HCT116 (cell line): ENCODE measurements around the gene TMEM178A. TPM values are rescaled to one million over a fixed set of nuclear protein-coding genes. Genes with fewer than 3 reads are reported as not detected.

Experiments used
- ATAC-seq: fragments of 200-7000 bp; cut with Tn5 transposase; 2 replicates; pipeline ENCODE4 v1.9.1; 2020; ENCODE audit warnings: mild to moderate bottlenecking, moderate library complexity
- BruUV-seq: library from RNA; stranded (reverse); fragments of 400-500 nt; replicated peaks from 2 replicates; lab custom pipeline; 2021; lab: Mats Ljungman, UMichigan
- CTCF ChIA-PET: fragments of 300-600 bp; sonication (Branson Sonifier 250); formaldehyde crosslinking; loops from one replicate; lab custom pipeline; 2021; ENCODE audit warnings: antibody characterized with exemption; lab: Charles Lee
- POLR2A ChIA-PET: fragments of 300-600, 350-600 bp; sonication (Branson Sonifier 250); formaldehyde crosslinking; loops from one replicate; lab custom pipeline; 2021; ENCODE audit warnings: antibody characterized with exemption; lab: Charles Lee
- RAD21 ChIA-PET, 2 experiments: fragments of 300-600 bp; sonication (Branson Sonifier 250); formaldehyde crosslinking; loops; one replicate each; lab custom pipeline; 2023; ENCODE audit warnings: low total read pairs in 2 of 2; ENCODE audit not compliant: uncharacterized antibody in 2 of 2, unreplicated experiment in 2 of 2, low non-redundant PET in 1 of 2; lab: Charles Lee
- DNase-seq: peaks from one replicate; pipeline ENCODE4 v3.0.0-alpha.2; 2010; ENCODE audit warnings: low read depth, low spot score
- H2AFZ ChIP-seq: fragments of 200-600 bp; shearing (Covaris generic), sonication (generic); 2 replicates; pipeline ENCODE4 v1.6.1; 2017; ENCODE audit warnings: low read depth, mixed run types, mixed read lengths, antibody characterized with exemption, low read length; ENCODE audit not compliant: poor library complexity, severe bottlenecking
- H3K27ac ChIP-seq: 2 replicates; pipeline ENCODE4 v1.5.1; 2012; ENCODE audit warnings: low read depth, low read length
- H3K27me3 ChIP-seq: fragments of 200-600 bp; sonication (generic); 2 replicates; pipeline ENCODE4 v1.6.1; 2016; ENCODE audit warnings: mixed run types, low read length, mixed read lengths; ENCODE audit not compliant: insufficient read depth
- H3K36me3 ChIP-seq, 2 experiments: fragments of 200-500 bp in 1 of 2; fragments of 200-600 bp in 1 of 2; sonication (Bioruptor generic) in 1 of 2; sonication (generic) in 1 of 2; 2 replicates each; pipeline versions ENCODE4 v1.5.1 to v1.6.1; 2014 to 2016; ENCODE audit warnings: low read length in 2 of 2, inconsistent platforms in 1 of 2, mixed read lengths in 1 of 2, mixed run types in 1 of 2; ENCODE audit not compliant: insufficient read depth in 2 of 2, control insufficient read depth in 1 of 2
- H3K4me1 ChIP-seq, 2 experiments: fragments of 200-600 bp in 1 of 2; sonication (generic) in 1 of 2; 2 replicates each; pipeline versions ENCODE4 v1.5.1 to v1.6.1; 2012 to 2017; ENCODE audit warnings: low read length in 2 of 2, inconsistent platforms in 1 of 2, mild to moderate bottlenecking in 1 of 2, mixed read lengths in 1 of 2, mixed run types in 1 of 2, moderate library complexity in 1 of 2; ENCODE audit not compliant: insufficient read depth in 2 of 2, control insufficient read depth in 1 of 2
- H3K4me2 ChIP-seq: fragments of 200-600 bp; sonication (generic); 2 replicates; pipeline ENCODE4 v1.6.1; 2017; ENCODE audit warnings: mixed run types, low read length, mixed read lengths
- H3K4me3 ChIP-seq, 2 experiments: fragments of 200-600 bp in 1 of 2; sonication (generic) in 1 of 2; replicated peaks in 1 of 2; 2 replicates each; pipeline ENCODE4 v1.5.1; 2011 to 2016; ENCODE audit warnings: low read length in 2 of 2, control low read depth in 1 of 2, low read depth in 1 of 2, mild to moderate bottlenecking in 1 of 2, mixed read lengths in 1 of 2, mixed run types in 1 of 2
- H3K79me2 ChIP-seq: fragments of 200-600 bp; sonication (generic); 2 replicates; pipeline ENCODE4 v1.6.1; 2017; ENCODE audit warnings: mild to moderate bottlenecking, mixed run types, low read length, moderate library complexity, mixed read lengths; ENCODE audit not compliant: insufficient read depth
- H3K9ac ChIP-seq: fragments of 200-600 bp; sonication (generic); 2 replicates; pipeline ENCODE4 v1.6.1; 2016; ENCODE audit warnings: low read length, mixed read lengths
- H3K9me2 ChIP-seq: fragments of 200-600 bp; sonication (generic), shearing (Covaris generic); 2 replicates; pipeline ENCODE4 v1.6.1; 2017; ENCODE audit warnings: mixed run types, mild to moderate bottlenecking, moderate library complexity; ENCODE audit not compliant: insufficient read depth
- H3K9me3 ChIP-seq, 2 experiments: fragments of 200-500 bp in 1 of 2; fragments of 200-600 bp in 1 of 2; sonication (Bioruptor generic) in 1 of 2; sonication (generic) in 1 of 2; 2 replicates each; pipeline ENCODE4 v1.6.1; 2014 to 2017; ENCODE audit warnings: low read length in 2 of 2, mixed read lengths in 2 of 2, inconsistent platforms in 1 of 2, low read depth in 1 of 2, mild to moderate bottlenecking in 1 of 2, mixed run types in 1 of 2, moderate library complexity in 1 of 2; ENCODE audit not compliant: control insufficient read depth in 1 of 2, insufficient read depth in 1 of 2
- H4K20me1 ChIP-seq: fragments of 200-600 bp; sonication (generic), shearing (Covaris generic); 2 replicates; pipeline ENCODE4 v1.6.1; 2017; ENCODE audit warnings: mixed run types, mild to moderate bottlenecking, moderate library complexity; ENCODE audit not compliant: insufficient read depth
- RAD21 ChIP-seq: IDR thresholded peaks from 2 replicates; pipeline ENCODE4 v1.6.1; 2012; ENCODE audit warnings: low read depth, mild to moderate bottlenecking
- SP1 ChIP-seq: IDR thresholded peaks from 2 replicates; pipeline ENCODE4 v1.6.1; 2012; ENCODE audit warnings: low read depth
- TCF7L2 ChIP-seq: IDR thresholded peaks from 2 replicates; pipeline ENCODE4 v1.7.0; 2011; ENCODE audit warnings: borderline replicate concordance, inconsistent platforms; ENCODE audit not compliant: insufficient read depth, insufficient read length; ENCODE audit errors: extremely low read depth
- ZBTB33 ChIP-seq: IDR thresholded peaks from 2 replicates; pipeline ENCODE4 v1.6.1; 2011; ENCODE audit warnings: mild to moderate bottlenecking, low read length, moderate library complexity; ENCODE audit not compliant: insufficient replicate concordance; ENCODE audit errors: extremely low read depth
- intact Hi-C: fragments of 100-400 bp; cut with micrococcal nuclease; formaldehyde crosslinking; loops from 2 replicates; pipeline ENCODE4 v1.10.0; 2022
- total RNA-seq: library from RNA; stranded (reverse); gene quantifications from one replicate; pipeline ENCODE4 v1.2.1, GENCODE V29; 2021; ENCODE audit not compliant: unreplicated experiment

TMEM178A gene
- total RNA-seq, 1 experiment from 2014 or later: 1.3 TPM

- intact Hi-C loops: no loop called here
- POLR2A ChIA-PET: no interaction called here
- no peak overlapping the region for H3K9ac ChIP-seq
- H3K27ac ChIP-seq: no peak overlapping the region
- H4K20me1 ChIP-seq: no peaks in the 10 kb centered on the region; the same call in 1 of the 2 replicates
- H3K4me2 ChIP-seq: no peak overlapping the region
- H3K27me3 ChIP-seq: peaks cover 8% of the 10 kb centered on the region
- no peak for ATAC-seq
- H3K9me3 ChIP-seq: no peaks in the 10 kb centered on the region
- no peak overlapping the region for H3K4me3 ChIP-seq
- no TSS peak for BruUV-seq
- H3K4me1 ChIP-seq: no peaks in the 10 kb centered on the region
- TF ChIP-seq RAD21: no peak
- no peaks in the 10 kb centered on the region for H3K79me2 ChIP-seq
- no peak for DNase-seq
- H3K36me3 ChIP-seq: no peaks in the 10 kb centered on the region
- RAD21 ChIA-PET: no interaction called here
- H2AFZ ChIP-seq: no peak overlapping the region
- CTCF ChIA-PET: no interaction called here
- no peaks in the 10 kb centered on the region for H3K9me2 ChIP-seq
These were observed 879 bp downstream of the TMEM178A start for GRCh38 chr2:39666491-39667101.

- H3K9me2 ChIP-seq: no peaks in the 10 kb centered on the region
- no peak overlapping the region for H3K9ac ChIP-seq
- DNase-seq: no peak
- H3K36me3 ChIP-seq: no peaks in the 10 kb centered on the region
- intact Hi-C loops: no loop called here
- no peaks in the 10 kb centered on the region for H3K9me3 ChIP-seq
- no peak overlapping the region for H3K4me3 ChIP-seq
- no peak overlapping the region for H2AFZ ChIP-seq
- peaks cover 14% of the 10 kb centered on the region for H3K27me3 ChIP-seq
- RAD21 ChIA-PET: no interaction called here
- no peaks in the 10 kb centered on the region for H3K4me1 ChIP-seq
- no peak for ATAC-seq
- TF ChIP-seq ZBTB33 (no peak), SP1 (no peak), TCF7L2 (no peak)
- POLR2A ChIA-PET: no interaction called here
- H3K27ac ChIP-seq: no peak overlapping the region
- no peaks in the 10 kb centered on the region; the same call in 1 of the 2 replicates for H4K20me1 ChIP-seq
- no peak overlapping the region for H3K4me2 ChIP-seq
- BruUV-seq: no TSS peak
- no peaks in the 10 kb centered on the region for H3K79me2 ChIP-seq
- CTCF ChIA-PET: no interaction called here
These were observed 1.6 kb downstream of the TMEM178A start for GRCh38 chr2:39667104-39667885.
